Upper lobe of left lung (tissue), 4 donors: ENCODE results near the gene USH1C.

Experiments
- EP300 ChIP-seq, 4 donors: sonication (generic); formaldehyde crosslinking; IDR thresholded peaks; one replicate each; pipeline ENCODE4 v1.5.1; 2017; ENCODE audit warnings: antibody characterized with exemption in 4 of 4, control low read depth in 2 of 4
- TF ChIP-seq, protein P1 (sequence below), 6 experiments: fragments of 450-650 bp in 4 of 6; fragments of 200-600 bp in 2 of 6; sonication (generic) in 2 of 6; IDR thresholded peaks; one replicate each; pipeline ENCODE4 v1.5.1; 2016 to 2019; ENCODE audit warnings: antibody characterized with exemption in 6 of 6

DNA sequence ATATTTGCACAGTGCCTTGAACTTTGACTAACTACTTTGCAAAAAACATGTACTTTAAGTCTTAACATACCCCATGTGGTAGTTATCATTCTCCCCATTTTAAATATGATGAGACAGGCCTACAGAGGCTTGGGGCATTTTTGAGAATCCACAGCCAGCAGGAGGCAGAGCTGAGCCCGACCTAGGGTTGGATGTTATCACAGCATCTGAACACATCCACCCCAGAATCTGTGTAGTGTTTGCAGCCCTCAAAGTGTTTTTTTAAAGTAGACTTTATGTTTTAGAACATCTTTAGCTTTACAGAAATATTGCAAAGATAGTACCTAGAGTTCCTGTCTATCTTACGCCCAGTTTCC lies 20.4 kb upstream of the USH1C start:
- TF ChIP-seq, protein P1, sequence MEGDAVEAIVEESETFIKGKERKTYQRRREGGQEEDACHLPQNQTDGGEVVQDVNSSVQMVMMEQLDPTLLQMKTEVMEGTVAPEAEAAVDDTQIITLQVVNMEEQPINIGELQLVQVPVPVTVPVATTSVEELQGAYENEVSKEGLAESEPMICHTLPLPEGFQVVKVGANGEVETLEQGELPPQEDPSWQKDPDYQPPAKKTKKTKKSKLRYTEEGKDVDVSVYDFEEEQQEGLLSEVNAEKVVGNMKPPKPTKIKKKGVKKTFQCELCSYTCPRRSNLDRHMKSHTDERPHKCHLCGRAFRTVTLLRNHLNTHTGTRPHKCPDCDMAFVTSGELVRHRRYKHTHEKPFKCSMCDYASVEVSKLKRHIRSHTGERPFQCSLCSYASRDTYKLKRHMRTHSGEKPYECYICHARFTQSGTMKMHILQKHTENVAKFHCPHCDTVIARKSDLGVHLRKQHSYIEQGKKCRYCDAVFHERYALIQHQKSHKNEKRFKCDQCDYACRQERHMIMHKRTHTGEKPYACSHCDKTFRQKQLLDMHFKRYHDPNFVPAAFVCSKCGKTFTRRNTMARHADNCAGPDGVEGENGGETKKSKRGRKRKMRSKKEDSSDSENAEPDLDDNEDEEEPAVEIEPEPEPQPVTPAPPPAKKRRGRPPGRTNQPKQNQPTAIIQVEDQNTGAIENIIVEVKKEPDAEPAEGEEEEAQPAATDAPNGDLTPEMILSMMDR (IDR thresholded peaks at IDR 0.05), result no peak
- TF ChIP-seq EP300 (IDR thresholded peaks at IDR 0.05), result no peak
